SU-DHL-6 (cell line): Measurements from ENCODE around the gene LECT2.

Experiments used
- H2AFZ ChIP-seq: fragments of 200-600 bp; sonication (generic); 2 replicates; pipeline ENCODE4 v1.6.1; 2014; ENCODE audit warnings: low read depth, mild to moderate bottlenecking, moderate library complexity, mixed read lengths, antibody characterized with exemption, low read length; ENCODE audit not compliant: severe bottlenecking
- H3F3A ChIP-seq: fragments of 200-600 bp; shearing (Covaris generic); 2 replicates; pipeline ENCODE4 v1.6.0; 2016; ENCODE audit warnings: antibody characterized with exemption, mild to moderate bottlenecking; ENCODE audit not compliant: insufficient read depth
- H3K27ac ChIP-seq: fragments of 200-600 bp; sonication (generic); 2 replicates; pipeline ENCODE4 v1.5.1; 2016; ENCODE audit warnings: low read depth, mild to moderate bottlenecking, low read length, moderate library complexity, mixed read lengths
- H3K27me3 ChIP-seq: fragments of 200-600 bp; sonication (generic), shearing (Covaris generic); 2 replicates; pipeline ENCODE4 v1.6.0; 2014; ENCODE audit warnings: mild to moderate bottlenecking, low read length
- H3K36me3 ChIP-seq: fragments of 200-600 bp; sonication (generic); 2 replicates; pipeline ENCODE4 v1.6.1; 2014; ENCODE audit warnings: mild to moderate bottlenecking, low read length, mixed read lengths
- H3K4me2 ChIP-seq: fragments of 300-600, 200-600 bp; shearing (Covaris generic), sonication (generic); 2 replicates; pipeline ENCODE4 v1.6.0; 2014; ENCODE audit warnings: low read length, low read depth, mild to moderate bottlenecking; ENCODE audit not compliant: poor library complexity, severe bottlenecking
- H3K4me3 ChIP-seq: fragments of 200-600 bp; sonication (generic); 2 replicates; pipeline ENCODE4 v1.5.1; 2014; ENCODE audit warnings: antibody characterized with exemption, low read length, mild to moderate bottlenecking, mixed read lengths; ENCODE audit not compliant: insufficient read depth, poor library complexity, severe bottlenecking
- H3K79me2 ChIP-seq: fragments of 200-600 bp; sonication (generic); 2 replicates; pipeline ENCODE4 v1.6.1; 2014; ENCODE audit warnings: mild to moderate bottlenecking, low read length, moderate library complexity; ENCODE audit not compliant: insufficient read depth
- H3K9ac ChIP-seq: fragments of 200-600 bp; sonication (generic); 2 replicates; pipeline ENCODE4 v1.7.0; 2014; ENCODE audit warnings: mild to moderate bottlenecking, low read length
- H3K9me2 ChIP-seq: fragments of 200-600 bp; sonication (generic); replicated peaks from 2 replicates; pipeline ENCODE4 v1.6.1; 2014; ENCODE audit warnings: low read length; ENCODE audit not compliant: insufficient read depth
- H3K9me3 ChIP-seq: fragments of 200-600 bp; sonication (generic); 2 replicates; pipeline ENCODE4 v1.6.1; 2014; ENCODE audit warnings: low read length, mixed read lengths; ENCODE audit not compliant: insufficient read depth
- H4K20me1 ChIP-seq: fragments of 200-600 bp; sonication (generic); 2 replicates; pipeline ENCODE4 v1.6.1; 2014; ENCODE audit warnings: low read depth, mild to moderate bottlenecking, antibody characterized with exemption, low read length, moderate library complexity, mixed read lengths
- CTCF ChIP-seq: fragments of 200-600 bp; sonication (generic); IDR thresholded peaks from one replicate; pipeline ENCODE4 v1.5.1; 2017; ENCODE audit warnings: antibody characterized with exemption, mild to moderate bottlenecking, low read length, moderate library complexity; ENCODE audit not compliant: insufficient read depth, poor library complexity, severe bottlenecking
- EZH2phosphoT487 ChIP-seq: fragments of 200-600 bp; sonication (generic), shearing (Covaris generic); conservative IDR thresholded peaks from 2 replicates; pipeline ENCODE4 v1.6.1; 2018; ENCODE audit warnings: mild to moderate bottlenecking, antibody characterized with exemption, low read length, moderate library complexity, mixed read lengths

Gene LECT2

GRCh38 chr5:135985951-135986350, 31.2 kb upstream of the LECT2 start:
- Histone ChIP-seq H4K20me1 (no peaks in the 10 kb centered on the region), H3K9me3 (no peaks in the 10 kb centered on the region), H3K9me2 (no peaks in the 10 kb centered on the region), H3K27ac (no peak overlapping the region), H3K27me3 (no peaks in the 10 kb centered on the region), H3K36me3 (no peaks in the 10 kb centered on the region), H3K79me2 (no peaks in the 10 kb centered on the region), H3K4me3 (no peak overlapping the region), H2AFZ (no peak overlapping the region), H3F3A (no peaks in the 10 kb centered on the region), H3K4me2 (no peak overlapping the region), H3K9ac (no peak overlapping the region)
- TF ChIP-seq CTCF (no peak), EZH2phosphoT487 (no peak)

- H2AFZ ChIP-seq = no peak overlapping the region
- H3K36me3 ChIP-seq = no peaks in the 10 kb centered on the region
- no peak overlapping the region for H3K9ac ChIP-seq
- H4K20me1 ChIP-seq = no peaks in the 10 kb centered on the region
- H3K4me2 ChIP-seq = no peak overlapping the region
- TF ChIP-seq EZH2phosphoT487 (no peak), CTCF (no peak)
- no peak overlapping the region for H3K27ac ChIP-seq
- H3F3A ChIP-seq = no peaks in the 10 kb centered on the region
- no peak overlapping the region for H3K4me3 ChIP-seq
- no peaks in the 10 kb centered on the region for H3K9me2 ChIP-seq
- H3K79me2 ChIP-seq = no peaks in the 10 kb centered on the region
- no peaks in the 10 kb centered on the region for H3K27me3 ChIP-seq
- H3K9me3 ChIP-seq = no peaks in the 10 kb centered on the region
Observed at GRCh38 chr5:135980620-135981019, 25.8 kb upstream of the LECT2 start.

- Histone ChIP-seq H2AFZ (no peak overlapping the region), H3K36me3 (no peaks in the 10 kb centered on the region), H3K9me2 (no peaks in the 10 kb centered on the region), H3K4me3 (no peak overlapping the region), H4K20me1 (no peaks in the 10 kb centered on the region), H3F3A (no peaks in the 10 kb centered on the region), H3K9me3 (no peaks in the 10 kb centered on the region), H3K9ac (no peak overlapping the region), H3K27me3 (no peaks in the 10 kb centered on the region), H3K27ac (no peak overlapping the region), H3K4me2 (no peak overlapping the region), H3K79me2 (no peaks in the 10 kb centered on the region)
- TF ChIP-seq CTCF (no peak), EZH2phosphoT487 (no peak)
Observed at GRCh38 chr5:135979510-135979909, 24.7 kb upstream of the LECT2 start.

- H3K4me3 ChIP-seq = no peak overlapping the region
- no peaks in the 10 kb centered on the region for H3K79me2 ChIP-seq
- no peaks in the 10 kb centered on the region for H3K9me3 ChIP-seq
- no peaks in the 10 kb centered on the region for H3K27me3 ChIP-seq
- H3F3A ChIP-seq = no peaks in the 10 kb centered on the region
- no peak overlapping the region for H3K4me2 ChIP-seq
- no peak overlapping the region for H2AFZ ChIP-seq
- H4K20me1 ChIP-seq = no peaks in the 10 kb centered on the region
- H3K36me3 ChIP-seq = no peaks in the 10 kb centered on the region
- no peak overlapping the region for H3K9ac ChIP-seq
- no peaks in the 10 kb centered on the region for H3K9me2 ChIP-seq
- no peak overlapping the region for H3K27ac ChIP-seq
- TF ChIP-seq EZH2phosphoT487 (no peak), CTCF (no peak)
Observed at GRCh38 chr5:135978993-135979392, 24.2 kb upstream of the LECT2 start.
